Prostate gland (tissue), 2 donors: ENCODE results near the gene XCL2.

ENCODE experiments used
- POLR2A ChIP-seq: fragments of 450-650 bp; IDR thresholded peaks from one replicate; pipeline ENCODE4 v1.6.1; 2016; ENCODE audit warnings: antibody characterized with exemption, mild to moderate bottlenecking
- TF ChIP-seq, protein P1 (sequence below), 4 experiments: fragments of 200-600 bp in 2 of 4; fragments of 450-650 bp in 2 of 4; sonication (generic) in 2 of 4; IDR thresholded peaks; 1 replicate in 3 of 4; 2 replicates in 1 of 4; pipeline ENCODE4 v1.5.1; 2016 to 2019; ENCODE audit warnings: antibody characterized with exemption in 4 of 4, mild to moderate bottlenecking in 2 of 4, moderate library complexity in 2 of 4

DNA sequence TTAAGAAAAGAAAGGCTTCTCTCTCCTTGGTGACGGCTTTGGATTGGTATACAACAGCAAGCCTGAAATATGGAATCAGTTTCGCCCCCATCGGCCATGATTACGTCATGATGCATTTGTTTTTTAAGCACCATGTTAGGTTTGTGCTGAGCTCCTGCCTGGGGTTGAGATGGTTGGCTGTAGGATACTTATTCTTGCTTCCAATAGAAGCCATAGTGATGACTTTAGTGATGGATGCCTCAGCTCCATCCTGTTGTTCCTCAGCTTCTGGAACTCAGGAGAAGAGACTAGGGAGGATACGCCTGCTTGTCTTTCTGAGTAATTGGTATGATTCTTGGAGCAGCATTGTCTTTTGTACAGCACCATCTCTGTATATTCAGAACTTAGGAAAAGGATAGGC is 47.3 kb upstream of the XCL2 start:
- TF ChIP-seq, protein P1, sequence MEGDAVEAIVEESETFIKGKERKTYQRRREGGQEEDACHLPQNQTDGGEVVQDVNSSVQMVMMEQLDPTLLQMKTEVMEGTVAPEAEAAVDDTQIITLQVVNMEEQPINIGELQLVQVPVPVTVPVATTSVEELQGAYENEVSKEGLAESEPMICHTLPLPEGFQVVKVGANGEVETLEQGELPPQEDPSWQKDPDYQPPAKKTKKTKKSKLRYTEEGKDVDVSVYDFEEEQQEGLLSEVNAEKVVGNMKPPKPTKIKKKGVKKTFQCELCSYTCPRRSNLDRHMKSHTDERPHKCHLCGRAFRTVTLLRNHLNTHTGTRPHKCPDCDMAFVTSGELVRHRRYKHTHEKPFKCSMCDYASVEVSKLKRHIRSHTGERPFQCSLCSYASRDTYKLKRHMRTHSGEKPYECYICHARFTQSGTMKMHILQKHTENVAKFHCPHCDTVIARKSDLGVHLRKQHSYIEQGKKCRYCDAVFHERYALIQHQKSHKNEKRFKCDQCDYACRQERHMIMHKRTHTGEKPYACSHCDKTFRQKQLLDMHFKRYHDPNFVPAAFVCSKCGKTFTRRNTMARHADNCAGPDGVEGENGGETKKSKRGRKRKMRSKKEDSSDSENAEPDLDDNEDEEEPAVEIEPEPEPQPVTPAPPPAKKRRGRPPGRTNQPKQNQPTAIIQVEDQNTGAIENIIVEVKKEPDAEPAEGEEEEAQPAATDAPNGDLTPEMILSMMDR (IDR thresholded peaks at IDR 0.05): no peak
- TF ChIP-seq POLR2A: no peak
